Brain microvascular endothelial cell (primary cell): ENCODE measurements around the gene ZNF205.

Source experiments
- DNase-seq: peaks from one replicate; pipeline ENCODE4 v3.0.0-alpha.2; 2020
- H3K27ac ChIP-seq: fragments of 250-450 bp; sonication (Bioruptor Pico); 2 replicates; pipeline ENCODE4 v1.5.1; 2020; ENCODE audit warnings: mild to moderate bottlenecking, moderate library complexity
- H3K27me3 ChIP-seq: fragments of 250-450 bp; sonication (Bioruptor Pico); replicated peaks from 2 replicates; pipeline ENCODE4 v1.5.1; 2020; ENCODE audit warnings: mild to moderate bottlenecking
- H3K36me3 ChIP-seq: fragments of 250-450 bp; sonication (Bioruptor Pico); replicated peaks from 2 replicates; pipeline ENCODE4 v1.5.1; 2020; ENCODE audit warnings: mild to moderate bottlenecking
- H3K4me3 ChIP-seq: 2 replicates; pipeline ENCODE4 v1.5.1; 2011; ENCODE audit warnings: low read depth, mild to moderate bottlenecking, control low read depth, low read length, moderate library complexity
- in situ Hi-C: cut with HindIII; loops from 2 replicates; pipeline ENCODE4 v1.10.0; 2017; ENCODE audit warnings: low sequenced_read_pairs, low pct_ligation_motif_present
- TF ChIP-seq, protein P1 (sequence below): IDR thresholded peaks from 2 replicates; pipeline ENCODE4 v1.5.1; 2011; ENCODE audit warnings: low read depth, mild to moderate bottlenecking, moderate library complexity, low read length, control low read depth, inconsistent platforms; ENCODE audit errors: missing control alignments

ZNF205 gene

DNA sequence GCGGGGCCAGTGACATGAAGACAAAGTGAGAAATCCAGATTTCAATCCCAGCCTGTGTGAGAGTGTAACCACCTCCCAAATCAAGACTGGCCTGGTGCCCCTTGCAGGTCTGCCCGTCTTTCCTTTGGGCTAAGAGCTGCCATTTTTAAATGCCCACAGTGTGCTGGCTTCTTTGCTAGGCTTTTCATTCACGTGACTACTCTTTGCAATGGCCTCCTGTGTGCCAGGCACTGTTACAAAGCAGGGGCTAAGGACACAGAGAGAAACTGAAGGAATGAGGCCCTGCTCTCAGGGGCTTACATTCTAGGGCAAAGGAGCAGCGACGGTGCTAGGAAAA, 13.0 kb upstream of the ZNF205 start:
- H3K27me3 ChIP-seq: peaks cover 5% of the 10 kb centered on the region
- DNase-seq: no peak
- no peaks in the 10 kb centered on the region for H3K36me3 ChIP-seq
- H3K27ac ChIP-seq: no peak overlapping the region
- H3K4me3 ChIP-seq: no peak overlapping the region
- TF ChIP-seq, protein P1, sequence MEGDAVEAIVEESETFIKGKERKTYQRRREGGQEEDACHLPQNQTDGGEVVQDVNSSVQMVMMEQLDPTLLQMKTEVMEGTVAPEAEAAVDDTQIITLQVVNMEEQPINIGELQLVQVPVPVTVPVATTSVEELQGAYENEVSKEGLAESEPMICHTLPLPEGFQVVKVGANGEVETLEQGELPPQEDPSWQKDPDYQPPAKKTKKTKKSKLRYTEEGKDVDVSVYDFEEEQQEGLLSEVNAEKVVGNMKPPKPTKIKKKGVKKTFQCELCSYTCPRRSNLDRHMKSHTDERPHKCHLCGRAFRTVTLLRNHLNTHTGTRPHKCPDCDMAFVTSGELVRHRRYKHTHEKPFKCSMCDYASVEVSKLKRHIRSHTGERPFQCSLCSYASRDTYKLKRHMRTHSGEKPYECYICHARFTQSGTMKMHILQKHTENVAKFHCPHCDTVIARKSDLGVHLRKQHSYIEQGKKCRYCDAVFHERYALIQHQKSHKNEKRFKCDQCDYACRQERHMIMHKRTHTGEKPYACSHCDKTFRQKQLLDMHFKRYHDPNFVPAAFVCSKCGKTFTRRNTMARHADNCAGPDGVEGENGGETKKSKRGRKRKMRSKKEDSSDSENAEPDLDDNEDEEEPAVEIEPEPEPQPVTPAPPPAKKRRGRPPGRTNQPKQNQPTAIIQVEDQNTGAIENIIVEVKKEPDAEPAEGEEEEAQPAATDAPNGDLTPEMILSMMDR: no peak
- in situ Hi-C loops: no loop called here

- peak; percentile 86 for DNase-seq
- TF ChIP-seq, protein P1: no peak
- no peak overlapping the region for H3K4me3 ChIP-seq
- no peak overlapping the region for H3K27ac ChIP-seq
- no peaks in the 10 kb centered on the region for H3K36me3 ChIP-seq
- in situ Hi-C loops: no loop called here
- peaks cover 5% of the 10 kb centered on the region for H3K27me3 ChIP-seq
Observed at GRCh38 chr16:3099732-3100499, 12.5 kb upstream of the ZNF205 start.

GRCh38 chr16:3101018-3101840, 11.2 kb upstream of the ZNF205 start:
- in situ Hi-C loops: no loop called here
- Histone ChIP-seq H3K36me3 (no peaks in the 10 kb centered on the region), H3K4me3 (no peak overlapping the region), H3K27ac (no peak overlapping the region), H3K27me3 (peaks cover 5% of the 10 kb centered on the region)
- no peak for DNase-seq
- TF ChIP-seq, protein P1: peak; percentile 65

DNA sequence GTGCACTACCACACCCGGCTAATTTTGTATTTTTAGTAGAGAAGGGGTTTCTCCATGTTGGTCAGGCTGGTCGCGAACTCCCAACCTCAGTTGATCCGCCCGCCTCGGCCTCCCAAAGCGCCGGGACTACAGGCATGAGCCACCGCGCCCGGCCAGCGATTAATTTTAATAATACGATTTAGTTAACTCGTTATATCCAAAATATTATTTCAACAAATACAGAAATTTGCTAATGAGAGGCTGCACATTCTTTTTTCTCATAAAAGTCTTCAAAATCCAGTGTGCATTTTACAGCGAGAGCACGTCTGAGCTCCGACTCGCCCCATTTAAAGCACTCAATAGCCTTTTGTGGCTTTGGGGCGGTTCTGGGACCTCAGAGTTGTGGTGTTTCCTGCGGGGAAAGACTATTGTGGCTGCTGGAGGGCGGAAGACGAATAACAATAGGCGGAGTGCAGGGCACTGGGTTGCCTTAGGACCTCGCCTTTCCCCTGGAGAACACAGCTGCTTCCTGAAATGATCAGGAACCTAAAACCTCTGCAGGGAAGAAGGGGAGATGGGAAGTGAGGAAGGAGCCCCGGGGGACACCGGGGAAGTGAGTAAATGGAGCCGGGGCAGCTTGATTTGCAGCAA, 10.4 kb upstream of the ZNF205 start:
- in situ Hi-C loops: no loop called here
- Histone ChIP-seq H3K27ac (no peak overlapping the region), H3K36me3 (no peaks in the 10 kb centered on the region), H3K27me3 (peaks cover 5% of the 10 kb centered on the region), H3K4me3 (no peak overlapping the region)
- DNase-seq: no peak
- TF ChIP-seq, protein P1: no peak

GRCh38 chr16:3106205-3106928, 6.0 kb upstream of the ZNF205 start:
- peak; percentile 77 for DNase-seq
- Histone ChIP-seq H3K27ac (no peak overlapping the region), H3K4me3 (peak overlapping the region; percentile 69), H3K36me3 (no peaks in the 10 kb centered on the region), H3K27me3 (no peaks in the 10 kb centered on the region)
- in situ Hi-C loops: no loop called here
- TF ChIP-seq, protein P1: no peak
